IMR-90 (cell line): Measurements from ENCODE around the gene LIMS2. TPM values are rescaled to one million over a fixed set of nuclear protein-coding genes. Genes with fewer than 3 reads are reported as not detected.
A peak's percentile ranks its signal among the peaks of the same experiment; 100 is the strongest.

Experiments
- ATAC-seq: fragments of 200-7000 bp; cut with Tn5 transposase; 2 replicates; pipeline ENCODE4 v1.9.1; 2020; ENCODE audit warnings: low read depth, mild to moderate bottlenecking, moderate library complexity
- BruUV-seq: library from RNA; stranded (reverse); fragments of 400-500 nt; replicated peaks from 2 replicates; lab custom pipeline; 2021; lab: Mats Ljungman, UMichigan
- CTCF ChIA-PET: fragments of 300-600 bp; formaldehyde crosslinking; extraction: SDS; loops from one replicate; lab custom pipeline; 2021; ENCODE audit warnings: antibody characterized with exemption; lab: Yijun Ruan, JAX
- POLR2A ChIA-PET: fragments of 300-600 bp; sonication (Branson Sonifier 250); formaldehyde crosslinking; loops from one replicate; lab custom pipeline; 2022; ENCODE audit warnings: antibody characterized with exemption; ENCODE audit not compliant: unreplicated experiment; lab: Charles Lee
- DNase-seq: peaks from one replicate; pipeline ENCODE4 v3.0.0; 2013
- H2AFZ ChIP-seq: replicated peaks from 2 replicates; pipeline ENCODE3; 2013; ENCODE audit warnings: low read length, mild to moderate bottlenecking; ENCODE audit not compliant: poor library complexity
- H2AK5ac ChIP-seq: 2 replicates; pipeline ENCODE4 v1.6.1; 2013; ENCODE audit warnings: low read depth, low read length, inconsistent platforms
- H2AK9ac ChIP-seq: replicated peaks from 2 replicates; pipeline ENCODE3; 2013; ENCODE audit warnings: mild to moderate bottlenecking, low read depth, low read length, moderate library complexity; ENCODE audit not compliant: poor library complexity
- H2BK120ac ChIP-seq: 2 replicates; pipeline ENCODE4 v1.6.1; 2013; ENCODE audit warnings: low read depth, low read length, inconsistent platforms
- H2BK15ac ChIP-seq: 3 replicates; pipeline ENCODE4 v1.6.1; 2013; ENCODE audit warnings: low read depth, low read length, inconsistent platforms
- H2BK20ac ChIP-seq: 2 replicates; pipeline ENCODE4 v1.6.1; 2013; ENCODE audit warnings: low read depth, mild to moderate bottlenecking, inconsistent platforms, low read length, moderate library complexity
- H2BK5ac ChIP-seq: 2 replicates; pipeline ENCODE4 v1.6.1; 2013; ENCODE audit warnings: mild to moderate bottlenecking, low read depth, low read length, inconsistent platforms; ENCODE audit not compliant: poor library complexity, severe bottlenecking
- H3K14ac ChIP-seq: replicated peaks from 2 replicates; pipeline ENCODE4 v1.6.1; 2013; ENCODE audit warnings: low read depth, low read length, inconsistent platforms
- H3K18ac ChIP-seq: 2 replicates; pipeline ENCODE4 v1.6.1; 2013; ENCODE audit warnings: low read depth, low read length, control low read depth
- H3K23ac ChIP-seq: 2 replicates; pipeline ENCODE4 v1.6.1; 2013; ENCODE audit warnings: low read depth, low read length, inconsistent platforms
- H3K27ac ChIP-seq: 2 replicates; pipeline ENCODE4 v1.5.1; 2013; ENCODE audit warnings: mild to moderate bottlenecking, control low read depth, low read length; ENCODE audit not compliant: insufficient read depth
- H3K27me3 ChIP-seq: 2 replicates; pipeline ENCODE4 v1.6.1; 2013; ENCODE audit warnings: low read length; ENCODE audit not compliant: control insufficient read depth, insufficient read depth
- H3K36me3 ChIP-seq: 2 replicates; pipeline ENCODE4 v1.6.1; 2013; ENCODE audit warnings: low read length, mixed read lengths; ENCODE audit not compliant: control insufficient read depth, insufficient read depth
- H3K4ac ChIP-seq: 2 replicates; pipeline ENCODE4 v1.6.1; 2013; ENCODE audit warnings: low read depth, low read length, inconsistent platforms
- H3K4me1 ChIP-seq: 2 replicates; pipeline ENCODE4 v1.6.1; 2013; ENCODE audit warnings: low read length, mixed read lengths; ENCODE audit not compliant: control insufficient read depth, insufficient read depth
- H3K4me2 ChIP-seq: 2 replicates; pipeline ENCODE4 v1.6.1; 2013; ENCODE audit warnings: low read depth, mild to moderate bottlenecking, control low read depth, low read length, moderate library complexity
- H3K4me3 ChIP-seq: 2 replicates; pipeline ENCODE4 v1.5.1; 2013; ENCODE audit warnings: low read depth, mild to moderate bottlenecking, control low read depth, low read length, moderate library complexity; ENCODE audit not compliant: insufficient read depth
- H3K56ac ChIP-seq: 2 replicates; pipeline ENCODE4 v1.6.1; 2013; ENCODE audit warnings: low read length, inconsistent platforms; ENCODE audit not compliant: insufficient read depth; ENCODE audit errors: extremely low read depth
- H3K79me1 ChIP-seq, 2 experiments: 2 replicates each; pipeline ENCODE4 v1.6.1; 2013; ENCODE audit warnings: low read length in 2 of 2, inconsistent platforms in 1 of 2, low read depth in 1 of 2
- H3K9ac ChIP-seq: 2 replicates; pipeline ENCODE4 v1.6.1; 2013; ENCODE audit warnings: low read depth, low read length, control low read depth
- H3K9me1 ChIP-seq: 2 replicates; pipeline ENCODE4 v1.6.1; 2013; ENCODE audit warnings: low read length, inconsistent platforms; ENCODE audit not compliant: insufficient read depth
- H3K9me3 ChIP-seq: 2 replicates; pipeline ENCODE4 v1.6.1; 2013; ENCODE audit warnings: low read length; ENCODE audit not compliant: control insufficient read depth, insufficient read depth
- H4K20me1 ChIP-seq: 2 replicates; pipeline ENCODE4 v1.6.1; 2013; ENCODE audit warnings: low read length, inconsistent platforms; ENCODE audit not compliant: insufficient read depth
- H4K5ac ChIP-seq: 2 replicates; pipeline ENCODE4 v1.6.1; 2013; ENCODE audit warnings: mild to moderate bottlenecking, low read depth, low read length, control low read depth
- H4K8ac ChIP-seq, 2 experiments: 2 replicates each; pipeline ENCODE4 v1.6.1; 2013; ENCODE audit warnings: low read depth in 2 of 2, low read length in 2 of 2, control low read depth in 1 of 2, inconsistent platforms in 1 of 2
- H4K91ac ChIP-seq: 2 replicates; pipeline ENCODE4 v1.6.1; 2013; ENCODE audit warnings: low read depth, low read length, inconsistent platforms; ENCODE audit not compliant: insufficient read depth
- BHLHE40 ChIP-seq: fragments of 150-350 bp; IDR thresholded peaks from 2 replicates; pipeline ENCODE4 v1.6.1; 2016; ENCODE audit warnings: mild to moderate bottlenecking, low read depth, low read length
- CEBPB ChIP-seq: IDR thresholded peaks from 2 replicates; pipeline ENCODE4 v1.6.1; 2012; ENCODE audit warnings: low read depth, low read length, improper control_type of control experiment
- CHD1 ChIP-seq: IDR thresholded peaks from 2 replicates; pipeline ENCODE4 v1.6.1; 2012; ENCODE audit warnings: low read depth, low read length, improper control_type of control experiment
- FOS ChIP-seq: fragments of 150-350 bp; IDR thresholded peaks from 2 replicates; pipeline ENCODE4 v1.6.1; 2016; ENCODE audit warnings: low read depth, low read length
- MAFK ChIP-seq: IDR thresholded peaks from 2 replicates; pipeline ENCODE4 v1.6.1; 2012; ENCODE audit warnings: low read depth, low read length, improper control_type of control experiment
- MAZ ChIP-seq: IDR thresholded peaks from 2 replicates; pipeline ENCODE4 v1.6.1; 2012; ENCODE audit warnings: low read depth, mild to moderate bottlenecking, low read length, improper control_type of control experiment, moderate library complexity, borderline replicate concordance
- MXI1 ChIP-seq: IDR thresholded peaks from 2 replicates; pipeline ENCODE4 v1.6.1; 2012; ENCODE audit warnings: low read depth, mild to moderate bottlenecking, low read length, moderate library complexity, borderline replicate concordance
- NFE2L2 ChIP-seq: fragments of 150-350 bp; IDR thresholded peaks from 2 replicates; pipeline ENCODE4 v1.6.1; 2016; ENCODE audit warnings: low read depth, mild to moderate bottlenecking, low read length
- POLR2A ChIP-seq: IDR thresholded peaks from 2 replicates; pipeline ENCODE4 v1.6.1; 2012; ENCODE audit warnings: mild to moderate bottlenecking, low read depth, low read length
- RAD21 ChIP-seq: IDR thresholded peaks from 2 replicates; pipeline ENCODE4 v1.6.1; 2012; ENCODE audit warnings: low read length, improper control_type of control experiment
- RCOR1 ChIP-seq: IDR thresholded peaks from 2 replicates; pipeline ENCODE4 v1.6.1; 2012; ENCODE audit warnings: mild to moderate bottlenecking, low read length, improper control_type of control experiment; ENCODE audit not compliant: insufficient replicate concordance
- RFX5 ChIP-seq: IDR thresholded peaks from 2 replicates; pipeline ENCODE4 v1.8.0; 2012; ENCODE audit warnings: low read depth, mild to moderate bottlenecking, low read length, moderate library complexity
- WGBS, 2 experiments: methylation state at CpG; one replicate each; pipeline versions ENCODE4 v1.1.5 to v1.1.7; 2013; ENCODE audit warnings: missing lambda C conversion rate in 2 of 2; ENCODE audit not compliant: insufficient read length in 1 of 2; ENCODE audit errors: extremely low coverage in 2 of 2; 5-methylcytosine and 5-hydroxymethylcytosine counted together
- dilution Hi-C: fragments of 300-500 bp; cut with HindIII; formaldehyde crosslinking; loops from one replicate; pipeline ENCODE4 v1.14.3; 2018; ENCODE audit warnings: low sequenced_read_pairs; ENCODE audit not compliant: unreplicated experiment
- in situ Hi-C: fragments of 300-500 bp; cut with MboI; formaldehyde crosslinking; loops from 3 replicates; pipeline ENCODE4 v1.14.3; 2019; ENCODE audit warnings: low sequenced_read_pairs, inconsistent platforms, mixed read lengths
- intact Hi-C: fragments of 100-400 bp; cut with micrococcal nuclease; formaldehyde crosslinking; loops from 2 replicates; pipeline ENCODE4 v1.10.0; 2022
- polyA plus RNA-seq, 3 experiments: library from polyadenylated mRNA; depleted of rRNA; stranded (reverse); fragments of >200 nt; gene quantifications; 2 replicates each; pipeline ENCODE4 v1.2.3, GENCODE V29; 2012; ENCODE audit warnings: low replicate concordance in 1 of 3
- total RNA-seq: library from RNA; depleted of rRNA; stranded (reverse); fragments of >200 nt; gene quantifications from 2 replicates; pipeline ENCODE4 v1.2.3, GENCODE V29; 2012
- TF ChIP-seq, protein P1 (sequence below): conservative IDR thresholded peaks from 2 replicates; pipeline ENCODE4 v1.5.1; 2012; ENCODE audit warnings: mild to moderate bottlenecking, low read depth, low read length, improper control_type of control experiment
- TF ChIP-seq, protein P2 (sequence below): fragments of 150-350 bp; IDR thresholded peaks from 2 replicates; pipeline ENCODE4 v1.6.1; 2017; ENCODE audit warnings: mild to moderate bottlenecking, antibody characterized with exemption, low read length, low read depth
- TF ChIP-seq, protein P3 (sequence below): fragments of 150-350 bp; IDR thresholded peaks from 2 replicates; pipeline ENCODE4 v1.6.1; 2016; ENCODE audit warnings: low read depth, mild to moderate bottlenecking, low read length, moderate library complexity, borderline replicate concordance

LIMS2 gene
- total and polyA plus RNA-seq, 2 of the 4 experiments (the other 2 are of a cell fraction): 1.3 to 18.8 TPM

DNA sequence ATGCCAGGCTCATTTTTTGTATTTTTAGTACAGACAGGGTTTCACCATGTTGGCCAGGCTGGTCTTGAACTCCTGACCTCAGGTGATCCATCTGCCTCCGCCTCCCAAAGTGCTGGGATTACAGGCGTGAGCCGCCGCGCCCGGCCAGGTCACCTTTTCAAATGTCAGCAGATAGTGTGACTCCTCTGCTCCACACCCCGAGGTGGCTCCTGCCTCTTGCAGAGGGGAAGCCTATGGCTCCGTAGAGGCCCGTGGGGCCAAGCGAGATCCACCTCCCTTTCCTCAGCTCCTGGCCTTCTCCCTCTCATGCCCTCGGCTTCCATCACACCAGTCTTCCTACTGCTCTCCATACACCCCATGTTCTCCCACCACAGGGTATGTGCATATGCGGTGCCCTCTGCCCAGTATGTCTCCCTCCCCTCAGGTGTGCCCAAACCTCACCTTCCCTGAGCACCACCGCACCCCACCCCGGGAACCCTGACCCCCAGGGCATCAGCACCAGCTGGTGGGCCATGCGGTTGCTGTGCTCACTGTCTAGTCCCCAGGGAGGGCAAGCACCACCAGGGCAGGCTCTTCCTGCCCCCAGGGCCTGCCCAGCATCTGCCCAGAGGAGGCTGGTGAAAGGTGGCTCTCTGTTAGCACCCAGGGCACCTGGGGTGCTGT is 18.6 kb downstream of the LIMS2 start:
- CTCF ChIA-PET: no interaction called here
- in situ Hi-C loops: no loop called here

More for the DNA sequence above, 18.6 kb downstream of the LIMS2 start:
- Histone ChIP-seq H4K91ac (no peak overlapping the region), H3K4me3 (no peak overlapping the region), H3K23ac (no peak overlapping the region), H2AFZ (no peak overlapping the region), H3K27ac (no peak overlapping the region), H3K9me3 (peaks cover 2% of the 10 kb centered on the region; the same call in 1 of the 2 replicates), H4K8ac (no peak overlapping the region), H3K4me2 (no peak overlapping the region), H3K18ac (no peak overlapping the region), H2AK5ac (no peak overlapping the region), H2BK20ac (no peak overlapping the region), H3K79me1 (peaks cover 12 to 42% of the 10 kb centered on the region in 2 experiments), H2BK120ac (no peak overlapping the region), H3K36me3 (peaks cover 19% of the 10 kb centered on the region), H3K56ac (no peak overlapping the region), H4K20me1 (peaks cover 49% of the 10 kb centered on the region), H3K27me3 (no peaks in the 10 kb centered on the region), H3K9me1 (peaks cover 18% of the 10 kb centered on the region), H4K5ac (no peak overlapping the region), H3K14ac (no peak overlapping the region), H2AK9ac (peak overlapping the region; percentile 42), H3K4ac (no peak overlapping the region), H3K4me1 (peaks cover 5% of the 10 kb centered on the region; the same call in 1 of the 2 replicates), H2BK15ac (no peak overlapping the region), H2BK5ac (no peak overlapping the region), H3K9ac (no peak overlapping the region)
- dilution Hi-C loops (no loop called here), intact Hi-C loops (no loop called here)
- no TSS peak for BruUV-seq
- POLR2A ChIA-PET: no interaction called here
- ATAC-seq (no peak), DNase-seq (no peak)
- TF ChIP-seq MAFK (no peak), RAD21 (no peak), RFX5 (no peak), CEBPB (no peak), BHLHE40 (no peak), NFE2L2 (no peak), POLR2A (no peak), MAZ (no peak), RCOR1 (no peak), FOS (no peak), CHD1 (no peak), MXI1 (no peak)
- TF ChIP-seq, protein P1, sequence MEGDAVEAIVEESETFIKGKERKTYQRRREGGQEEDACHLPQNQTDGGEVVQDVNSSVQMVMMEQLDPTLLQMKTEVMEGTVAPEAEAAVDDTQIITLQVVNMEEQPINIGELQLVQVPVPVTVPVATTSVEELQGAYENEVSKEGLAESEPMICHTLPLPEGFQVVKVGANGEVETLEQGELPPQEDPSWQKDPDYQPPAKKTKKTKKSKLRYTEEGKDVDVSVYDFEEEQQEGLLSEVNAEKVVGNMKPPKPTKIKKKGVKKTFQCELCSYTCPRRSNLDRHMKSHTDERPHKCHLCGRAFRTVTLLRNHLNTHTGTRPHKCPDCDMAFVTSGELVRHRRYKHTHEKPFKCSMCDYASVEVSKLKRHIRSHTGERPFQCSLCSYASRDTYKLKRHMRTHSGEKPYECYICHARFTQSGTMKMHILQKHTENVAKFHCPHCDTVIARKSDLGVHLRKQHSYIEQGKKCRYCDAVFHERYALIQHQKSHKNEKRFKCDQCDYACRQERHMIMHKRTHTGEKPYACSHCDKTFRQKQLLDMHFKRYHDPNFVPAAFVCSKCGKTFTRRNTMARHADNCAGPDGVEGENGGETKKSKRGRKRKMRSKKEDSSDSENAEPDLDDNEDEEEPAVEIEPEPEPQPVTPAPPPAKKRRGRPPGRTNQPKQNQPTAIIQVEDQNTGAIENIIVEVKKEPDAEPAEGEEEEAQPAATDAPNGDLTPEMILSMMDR: no peak
- TF ChIP-seq, protein P2, sequence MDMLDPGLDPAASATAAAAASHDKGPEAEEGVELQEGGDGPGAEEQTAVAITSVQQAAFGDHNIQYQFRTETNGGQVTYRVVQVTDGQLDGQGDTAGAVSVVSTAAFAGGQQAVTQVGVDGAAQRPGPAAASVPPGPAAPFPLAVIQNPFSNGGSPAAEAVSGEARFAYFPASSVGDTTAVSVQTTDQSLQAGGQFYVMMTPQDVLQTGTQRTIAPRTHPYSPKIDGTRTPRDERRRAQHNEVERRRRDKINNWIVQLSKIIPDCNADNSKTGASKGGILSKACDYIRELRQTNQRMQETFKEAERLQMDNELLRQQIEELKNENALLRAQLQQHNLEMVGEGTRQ: no peak
- TF ChIP-seq, protein P3, sequence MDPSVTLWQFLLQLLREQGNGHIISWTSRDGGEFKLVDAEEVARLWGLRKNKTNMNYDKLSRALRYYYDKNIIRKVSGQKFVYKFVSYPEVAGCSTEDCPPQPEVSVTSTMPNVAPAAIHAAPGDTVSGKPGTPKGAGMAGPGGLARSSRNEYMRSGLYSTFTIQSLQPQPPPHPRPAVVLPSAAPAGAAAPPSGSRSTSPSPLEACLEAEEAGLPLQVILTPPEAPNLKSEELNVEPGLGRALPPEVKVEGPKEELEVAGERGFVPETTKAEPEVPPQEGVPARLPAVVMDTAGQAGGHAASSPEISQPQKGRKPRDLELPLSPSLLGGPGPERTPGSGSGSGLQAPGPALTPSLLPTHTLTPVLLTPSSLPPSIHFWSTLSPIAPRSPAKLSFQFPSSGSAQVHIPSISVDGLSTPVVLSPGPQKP: no peak
- 93% methylated on average over 3 of the region's 15 CpGs; no CpG with 5 or more reads in 1 of the 2 experiments for WGBS, 2 experiments
